HepG2 (cell line): ENCODE data around the gene CES2. TPM values are rescaled to one million over a fixed set of nuclear protein-coding genes. Genes with fewer than 3 reads are reported as not detected.

Experiments used
- ARID4A ChIP-seq: sonication (generic); formaldehyde crosslinking; IDR thresholded peaks from 2 replicates; pipeline ENCODE4 v1.5.0; 2020; ENCODE audit warnings: mild to moderate bottlenecking, missing genetic modification reagents, borderline replicate concordance
- BRD4 ChIP-seq: sonication (generic); formaldehyde crosslinking; IDR thresholded peaks from 2 replicates; pipeline ENCODE4 v1.4.0; 2020; ENCODE audit warnings: missing genetic modification reagents
- CCDC6 ChIP-seq: sonication (generic); formaldehyde crosslinking; IDR thresholded peaks from 2 replicates; pipeline ENCODE4 v1.8.1; 2022; ENCODE audit warnings: mild to moderate bottlenecking, missing genetic modification reagents, moderate library complexity
- CTCF ChIP-seq: sonication (generic); formaldehyde crosslinking; IDR thresholded peaks from 2 replicates; pipeline ENCODE4 v1.5.0; 2020; ENCODE audit warnings: mild to moderate bottlenecking, missing genetic modification reagents, moderate library complexity
- HNRNPH1 ChIP-seq: fragments of 200-400 bp; formaldehyde crosslinking; optimal IDR thresholded peaks from 2 replicates; pipeline ENCODE3; 2017; ENCODE audit warnings: mild to moderate bottlenecking, low read depth, low read length
- JUNB ChIP-seq: sonication (generic); formaldehyde crosslinking; IDR thresholded peaks from 2 replicates; pipeline ENCODE4 v1.8.0; 2022; ENCODE audit warnings: missing genetic modification reagents, mild to moderate bottlenecking, borderline replicate concordance
- NFKB2 ChIP-seq: sonication (generic); formaldehyde crosslinking; IDR thresholded peaks from 2 replicates; pipeline ENCODE4 v1.4.0; 2020; ENCODE audit warnings: missing genetic modification reagents, borderline replicate concordance
- PAX8 ChIP-seq: sonication (generic); formaldehyde crosslinking; IDR thresholded peaks from 2 replicates; pipeline ENCODE4 v1.8.0; 2022; ENCODE audit warnings: mild to moderate bottlenecking, missing genetic modification reagents, borderline replicate concordance
- PHF5A ChIP-seq: IDR thresholded peaks from one replicate; pipeline ENCODE4 v1.6.1; 2018; ENCODE audit warnings: low read depth, missing genetic modification reagents; ENCODE audit not compliant: unreplicated experiment
- POLR2A ChIP-seq, 2 experiments: IDR thresholded peaks; 2 replicates each; pipeline ENCODE4 v1.6.1; 2011; ENCODE audit warnings: low read depth in 2 of 2, low read length in 2 of 2, mild to moderate bottlenecking in 1 of 2, moderate library complexity in 1 of 2; ENCODE audit not compliant: insufficient read depth in 1 of 2
- POLR2G ChIP-seq: fragments of 200-400 bp; formaldehyde crosslinking; IDR thresholded peaks from 2 replicates; pipeline ENCODE4 v1.6.1; 2018; ENCODE audit warnings: mild to moderate bottlenecking, low read depth, low read length, moderate library complexity
- USF2 ChIP-seq, 2 experiments: sonication (generic) in 1 of 2; formaldehyde crosslinking in 1 of 2; IDR thresholded peaks; 2 replicates each; pipeline versions ENCODE4 v1.5.1 to v1.6.1; 2011 to 2020; ENCODE audit warnings: borderline replicate concordance in 1 of 2, low read depth in 1 of 2, low read length in 1 of 2, mild to moderate bottlenecking in 1 of 2, missing genetic modification reagents in 1 of 2, moderate library complexity in 1 of 2
- YEATS2 ChIP-seq: sonication (generic); formaldehyde crosslinking; IDR thresholded peaks from 2 replicates; pipeline ENCODE4 v1.4.0; 2020; ENCODE audit warnings: missing genetic modification reagents, borderline replicate concordance
- ZBTB2 ChIP-seq: sonication (generic); formaldehyde crosslinking; IDR thresholded peaks from 2 replicates; pipeline ENCODE4 v1.8.0; 2022; ENCODE audit warnings: low read depth, missing genetic modification reagents
- ZMAT5 ChIP-seq: sonication (generic); formaldehyde crosslinking; IDR thresholded peaks from 2 replicates; pipeline ENCODE4 v1.5.0; 2020; ENCODE audit warnings: mild to moderate bottlenecking, low read depth, missing genetic modification reagents, borderline replicate concordance
- ZNF547 ChIP-seq: sonication (generic); formaldehyde crosslinking; IDR thresholded peaks from 2 replicates; pipeline ENCODE4 v1.5.1; 2020; ENCODE audit warnings: mild to moderate bottlenecking, missing genetic modification reagents
- ZNF605 ChIP-seq: sonication (generic); formaldehyde crosslinking; IDR thresholded peaks from 2 replicates; pipeline ENCODE4 v1.8.0; 2022; ENCODE audit warnings: mild to moderate bottlenecking, missing genetic modification reagents
- polyA plus RNA-seq, 8 experiments: library from polyadenylated mRNA; depleted of rRNA in 3 of 8; stranded (reverse) in 7 of 8; unstranded in 1 of 8; fragments of >200 nt; fragmentation: Illumina TruSeq in 4 of 8; extraction: Trizol in 4 of 8; gene quantifications; 2 replicates each; pipeline versions ENCODE4 v1.2.1 to v1.2.3, GENCODE V29; 2011 to 2016; ENCODE audit warnings: low read depth in 4 of 8, missing spikeins in 1 of 8, mixed read lengths in 1 of 8; ENCODE audit not compliant: insufficient read depth in 1 of 8
- total RNA-seq, 5 experiments: library from RNA; depleted of rRNA; stranded (reverse); fragments of >200 nt; fragmentation: Illumina TruSeq; extraction: Trizol; gene quantifications; 2 replicates each; pipeline ENCODE4 v1.2.3, GENCODE V29; 2016; ENCODE audit warnings: low read depth in 1 of 5

CES2 gene
- total and polyA plus RNA-seq, 2 of the 13 experiments (the other 11 are each of a cell fraction or from before 2014, with no cell fraction given): 50.6 to 63.8 TPM

GRCh38 chr16:66961065-66961744 lies 25.9 kb downstream of the CES2 start, which contains the start of gene CES3 (continued):
- TF ChIP-seq ZNF605 (CRISPR knock-in tag) (no peak), ZMAT5 (CRISPR knock-in tag) (no peak), NFKB2 (CRISPR knock-in tag) (no peak; the same call in 1 of the 2 replicates), ZNF547 (CRISPR knock-in tag) (no peak), POLR2A (IDR thresholded peaks at IDR 0.05; ENCODE audit: insufficient read depth in 1 of 2, low read depth in 2 of 2, low read length in 2 of 2) (peak in 1 of 2 experiments; percentile 68; a peak in 2 of 4 replicates), USF2 (IDR thresholded peaks at IDR 0.05; ENCODE audit: low read depth, low read length) (no peak), USF2 (CRISPR knock-in tag; IDR thresholded peaks at IDR 0.05; ENCODE audit: borderline replicate concordance) (no peak), POLR2G (peak; percentile 67), CTCF (peak; percentile 98), ARID4A (CRISPR knock-in tag) (peak; percentile 74), BRD4 (CRISPR knock-in tag) (no peak; the same call in 1 of the 2 replicates), PHF5A (CRISPR knock-in tag) (no peak), ZBTB2 (no peak), CCDC6 (CRISPR knock-in tag) (peak; percentile 48; the same call in 1 of the 2 replicates), PAX8 (CRISPR knock-in tag) (0 out of 2 replicates have a peak, but pooled peaks have one; percentile 83), YEATS2 (CRISPR knock-in tag) (no peak), JUNB (CRISPR knock-in tag) (no peak), HNRNPH1 (no peak)
